Muscle of back (tissue), 11 donors: Measurements from ENCODE around the gene PILRA. TPM values are rescaled to one million over a fixed set of nuclear protein-coding genes. Genes with fewer than 3 reads are reported as not detected.
"Not testable (repeated sequence)": the region's sequence is repeated elsewhere in the genome, so short reads cannot be mapped to it uniquely, and the experiment has no call there.

Source experiments
- DNase-seq, 3 donors: peaks; one replicate each; pipeline versions ENCODE4 v3.0.0 to v3.0.0-alpha.2; 2013
- polyA plus RNA-seq, 10 donors: library from polyadenylated mRNA; unstranded; fragments of 120-200 nt; gene quantifications; one replicate each; pipeline ENCODE4 v1.2.1, GENCODE V29; 2013; ENCODE audit not compliant: insufficient read length in 10 of 10

PILRA gene
- polyA plus RNA-seq, 10 donors: 1.8 to 6.2 (median 2.7) TPM

GRCh38 chr7:100433276-100433591, 59.9 kb downstream of the PILRA start:
- DNase-seq: no peak

- no peak for DNase-seq
Measured at GRCh38 chr7:100433592-100434296, 60.5 kb downstream of the PILRA start.

GRCh38 chr7:100434297-100435144, 61.2 kb downstream of the PILRA start:
- no peak for DNase-seq

GRCh38 chr7:100435401-100436304, 62.4 kb downstream of the PILRA start:
- peak in 2 of 3 donors; percentile 34 to 77 for DNase-seq

- DNase-seq: peak in 1 of 3 donors; percentile 22
Measured at GRCh38 chr7:100437150-100438100, 64.1 kb downstream of the PILRA start.

- no peak for DNase-seq
Measured at GRCh38 chr7:100438172-100438571, 64.9 kb downstream of the PILRA start.

- DNase-seq: not testable (repeated sequence)
Measured at GRCh38 chr7:100438731-100439130, 65.4 kb downstream of the PILRA start.

- not testable (repeated sequence) for DNase-seq
Measured at GRCh38 chr7:100439244-100439643, 66.0 kb downstream of the PILRA start.

- DNase-seq: no peak
Measured at GRCh38 chr7:100441641-100442535, 68.6 kb downstream of the PILRA start.

GRCh38 chr7:100443096-100443840, 70.0 kb downstream of the PILRA start:
- DNase-seq: no peak

- peak in 1 of 3 donors; percentile 70 for DNase-seq
Measured at GRCh38 chr7:100444311-100445278, 71.3 kb downstream of the PILRA start.

- no peak for DNase-seq
Measured at GRCh38 chr7:100446040-100446439, 72.8 kb downstream of the PILRA start.

- DNase-seq: not testable (repeated sequence)
Measured at GRCh38 chr7:100447363-100447762, 74.1 kb downstream of the PILRA start.

- DNase-seq: no peak
Measured at GRCh38 chr7:100449190-100449795, 76.0 kb downstream of the PILRA start.
